Upper lobe of left lung (tissue), 6 donors: ENCODE measurements around the gene PHF3. TPM values are rescaled to one million over a fixed set of nuclear protein-coding genes. Genes with fewer than 3 reads are reported as not detected.

ENCODE experiments used
- ATAC-seq, 2 donors: fragments of 200-7000 bp; cut with Tn5 transposase; one replicate each; pipeline ENCODE4 v1.9.1; 2022; ENCODE audit warnings: mild to moderate bottlenecking in 2 of 2, moderate library complexity in 2 of 2; ENCODE audit not compliant: low FRiP score in 2 of 2
- DNase-seq, 2 donors: peaks; one replicate each; pipeline ENCODE4 v3.0.0-alpha.2; 2019 to 2020
- H3K27ac ChIP-seq, 4 donors: fragments of 200-600 bp; sonication (generic); one replicate each; pipeline ENCODE4 v1.5.1; 2016 to 2019
- H3K27me3 ChIP-seq, 4 donors: fragments of 200-600 bp; sonication (generic); one replicate each; pipeline ENCODE4 v1.5.1; 2017 to 2019
- H3K36me3 ChIP-seq, 4 donors: fragments of 200-600 bp; sonication (generic); one replicate each; pipeline ENCODE4 v1.5.1; 2016 to 2019
- H3K4me1 ChIP-seq, 4 donors: fragments of 200-600 bp; sonication (generic); one replicate each; pipeline ENCODE4 v1.5.1; 2018 to 2019
- H3K4me3 ChIP-seq, 4 donors: fragments of 200-600 bp; sonication (generic); one replicate each; pipeline ENCODE4 v1.5.1; 2017 to 2019; ENCODE audit warnings: mild to moderate bottlenecking in 2 of 4, moderate library complexity in 1 of 4
- H3K9me3 ChIP-seq, 4 donors: fragments of 200-600 bp; sonication (generic); one replicate each; pipeline ENCODE4 v1.5.1; 2018 to 2019
- EP300 ChIP-seq, 4 donors: sonication (generic); formaldehyde crosslinking; IDR thresholded peaks; one replicate each; pipeline ENCODE4 v1.5.1; 2017; ENCODE audit warnings: antibody characterized with exemption in 4 of 4, control low read depth in 2 of 4
- POLR2A ChIP-seq, 4 donors: fragments of 450-650 bp; IDR thresholded peaks; one replicate each; pipeline ENCODE4 v1.5.1; 2016 to 2017; ENCODE audit warnings: antibody characterized with exemption in 4 of 4, mild to moderate bottlenecking in 2 of 4
- POLR2AphosphoS5 ChIP-seq, 2 donors: sonication (generic); formaldehyde crosslinking; IDR thresholded peaks; one replicate each; pipeline ENCODE4 v1.5.1; 2017; ENCODE audit warnings: antibody characterized with exemption in 2 of 2
- WGBS, 2 donors: methylation state at CpG; one replicate each; pipeline ENCODE4 v1.1.5; 2017 to 2018; 5-methylcytosine and 5-hydroxymethylcytosine counted together
- total RNA-seq, 6 donors: library from RNA; depleted of rRNA in 4 of 6; stranded (reverse); fragments of >200 nt in 4 of 6; gene quantifications; one replicate each; pipeline versions ENCODE4 v1.1.0 to v1.2.1, GENCODE V29; 2016 to 2021
- TF ChIP-seq, protein P1 (sequence below), 6 experiments: fragments of 450-650 bp in 4 of 6; fragments of 200-600 bp in 2 of 6; sonication (generic) in 2 of 6; IDR thresholded peaks; one replicate each; pipeline ENCODE4 v1.5.1; 2016 to 2019; ENCODE audit warnings: antibody characterized with exemption in 6 of 6
- donor health status: DM: no; HTN: no; CAD: no; lungs with moderate emphysema.
- donor health status: DM: no; HTN: yes; CAD: no; lungs with severe emphysema.

The PHF3 gene
- total RNA-seq, 6 donors from 2014 or later, result 47.4 to 111 (median 51.5) TPM

DNA sequence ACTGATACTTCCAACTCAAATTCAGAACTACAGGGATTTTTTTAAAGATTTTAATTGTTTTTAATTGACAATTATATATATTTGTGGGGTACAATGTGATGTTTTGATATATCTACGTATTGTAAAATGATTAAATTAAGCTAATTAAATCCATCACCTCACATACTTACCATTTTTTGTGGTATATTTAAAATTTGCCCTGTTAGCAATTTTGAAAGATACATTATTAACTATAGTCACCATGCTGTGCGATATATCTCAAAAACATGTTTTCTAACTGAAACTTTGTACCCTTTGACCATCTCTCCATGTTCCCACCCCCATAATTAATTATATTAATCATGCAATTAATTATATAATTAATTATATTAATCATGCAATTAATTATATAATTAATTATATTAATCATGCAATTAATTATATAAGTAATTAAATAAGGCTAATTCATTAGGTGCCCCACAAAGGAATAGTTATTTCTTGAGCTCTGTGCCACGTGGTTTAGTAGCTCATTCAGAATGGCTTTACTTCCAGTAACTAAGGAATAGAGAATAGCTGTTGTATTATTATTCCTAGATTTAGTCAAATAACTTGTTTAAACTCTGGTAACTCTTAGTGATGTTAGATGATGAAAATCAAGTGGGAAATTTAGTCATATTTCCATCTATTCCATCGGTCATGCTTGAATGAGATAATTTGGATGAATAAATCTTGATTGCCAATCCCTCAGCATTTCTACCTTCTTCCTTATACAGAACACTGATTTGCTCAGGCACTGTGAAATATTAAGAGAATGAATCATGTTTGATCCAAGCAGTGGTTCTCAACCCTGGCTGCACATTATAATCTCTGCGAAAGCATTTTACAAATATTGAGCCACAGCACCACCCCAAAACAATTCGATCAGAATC, 38.2 kb upstream of the PHF3 start:
- Histone ChIP-seq H3K27ac (no peak overlapping the region), H3K4me3 (peak overlapping the region in 3 of 4 donors; percentile 32 to 53 (median 50)), H3K27me3 (no peaks in the 10 kb centered on the region), H3K9me3 (no peaks in the 10 kb centered on the region), H3K36me3 (no peaks in the 10 kb centered on the region), H3K4me1 (peaks cover 0 to 13% (median 6%) of the 10 kb centered on the region in 4 donors)
- 53 to 60% methylated on average over 6 of the region's 6 CpGs for WGBS, 2 donors
- TF ChIP-seq POLR2AphosphoS5 (IDR thresholded peaks at IDR 0.05) (no peak), POLR2A (IDR thresholded peaks at IDR 0.05) (no peak), EP300 (IDR thresholded peaks at IDR 0.05) (no peak)
- TF ChIP-seq, protein P1, sequence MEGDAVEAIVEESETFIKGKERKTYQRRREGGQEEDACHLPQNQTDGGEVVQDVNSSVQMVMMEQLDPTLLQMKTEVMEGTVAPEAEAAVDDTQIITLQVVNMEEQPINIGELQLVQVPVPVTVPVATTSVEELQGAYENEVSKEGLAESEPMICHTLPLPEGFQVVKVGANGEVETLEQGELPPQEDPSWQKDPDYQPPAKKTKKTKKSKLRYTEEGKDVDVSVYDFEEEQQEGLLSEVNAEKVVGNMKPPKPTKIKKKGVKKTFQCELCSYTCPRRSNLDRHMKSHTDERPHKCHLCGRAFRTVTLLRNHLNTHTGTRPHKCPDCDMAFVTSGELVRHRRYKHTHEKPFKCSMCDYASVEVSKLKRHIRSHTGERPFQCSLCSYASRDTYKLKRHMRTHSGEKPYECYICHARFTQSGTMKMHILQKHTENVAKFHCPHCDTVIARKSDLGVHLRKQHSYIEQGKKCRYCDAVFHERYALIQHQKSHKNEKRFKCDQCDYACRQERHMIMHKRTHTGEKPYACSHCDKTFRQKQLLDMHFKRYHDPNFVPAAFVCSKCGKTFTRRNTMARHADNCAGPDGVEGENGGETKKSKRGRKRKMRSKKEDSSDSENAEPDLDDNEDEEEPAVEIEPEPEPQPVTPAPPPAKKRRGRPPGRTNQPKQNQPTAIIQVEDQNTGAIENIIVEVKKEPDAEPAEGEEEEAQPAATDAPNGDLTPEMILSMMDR (IDR thresholded peaks at IDR 0.05), result no peak
- peak in 1 of 2 donors; percentile 14 for ATAC-seq
- DNase-seq, result no peak

DNA sequence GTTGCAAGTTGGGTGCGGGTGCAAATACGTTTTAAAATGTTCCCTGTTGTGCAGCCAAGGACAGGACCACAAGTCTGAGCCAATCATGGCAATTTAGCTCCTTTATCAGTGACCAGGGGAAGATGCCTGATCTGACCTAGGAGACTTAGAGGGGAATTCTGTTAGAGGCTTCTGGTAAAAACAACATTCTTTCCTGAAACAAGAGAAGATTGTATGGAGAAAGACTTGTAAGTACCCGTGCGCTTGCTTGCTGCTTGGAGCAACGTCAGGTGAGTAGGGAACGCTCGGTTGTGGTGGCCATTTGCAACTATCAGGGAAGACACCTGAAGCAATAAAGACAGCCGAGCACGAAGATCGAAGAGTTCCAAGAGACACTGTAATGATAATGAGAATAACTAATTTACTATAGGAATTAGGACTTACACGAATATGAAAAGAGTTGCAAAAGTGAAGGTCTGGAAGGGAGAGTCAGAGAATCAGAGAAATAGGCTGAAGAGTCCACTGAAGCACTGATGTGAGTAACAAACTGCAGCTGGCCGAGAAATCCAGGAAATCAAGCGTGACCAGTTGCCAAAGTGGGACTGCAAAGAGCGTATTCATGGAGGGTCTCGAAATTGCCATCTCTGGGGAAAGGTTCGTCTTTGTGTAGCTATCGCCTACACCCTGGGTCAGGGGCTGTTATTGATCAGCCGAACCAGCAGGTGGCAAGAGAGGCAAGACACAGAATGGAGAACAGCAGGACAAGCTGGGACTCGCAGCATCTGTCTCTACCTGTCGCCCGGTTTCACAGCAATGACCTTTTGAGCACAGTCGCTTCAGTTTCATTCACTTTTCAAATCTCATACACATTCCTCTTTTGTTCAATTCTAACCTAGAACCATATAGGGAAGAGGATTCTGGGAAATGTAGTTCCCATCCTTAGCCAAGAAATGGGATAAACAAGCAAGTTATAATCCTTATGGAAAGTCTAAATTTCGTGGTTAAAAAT, 37.3 kb upstream of the PHF3 start:
- TF ChIP-seq POLR2A (IDR thresholded peaks at IDR 0.05) (no peak), POLR2AphosphoS5 (IDR thresholded peaks at IDR 0.05) (no peak)
- TF ChIP-seq, protein P1 (IDR thresholded peaks at IDR 0.05), result peak; percentile 78 to 90 (median 84)
- peak overlapping the region in 2 of 4 donors; percentile 17 to 37 for H3K27ac ChIP-seq
- H3K4me3 ChIP-seq, result peak overlapping the region in 3 of 4 donors; percentile 32 to 53 (median 50)
- H3K36me3 ChIP-seq, result no peaks in the 10 kb centered on the region
- no peaks in the 10 kb centered on the region for H3K9me3 ChIP-seq
- ATAC-seq, result peak; percentile 96
- peaks cover 0 to 13% (median 6%) of the 10 kb centered on the region in 4 donors for H3K4me1 ChIP-seq
- H3K27me3 ChIP-seq, result no peaks in the 10 kb centered on the region
- DNase-seq, result peak in 1 of 2 donors; percentile 78
- 5 to 8% methylated on average over 23 of the region's 23 CpGs for WGBS, 2 donors

- no peak overlapping the region for H3K27ac ChIP-seq
- DNase-seq, result no peak
- TF ChIP-seq POLR2A (IDR thresholded peaks at IDR 0.05) (no peak), EP300 (IDR thresholded peaks at IDR 0.05) (no peak), POLR2AphosphoS5 (IDR thresholded peaks at IDR 0.05) (no peak)
- TF ChIP-seq, protein P1 (IDR thresholded peaks at IDR 0.05), result no peak
- peaks cover 0 to 13% (median 6%) of the 10 kb centered on the region in 4 donors for H3K4me1 ChIP-seq
- H3K27me3 ChIP-seq, result no peaks in the 10 kb centered on the region
- no peaks in the 10 kb centered on the region for H3K9me3 ChIP-seq
- H3K4me3 ChIP-seq, result no peak overlapping the region
- 87 to 89% methylated on average over 7 of the region's 7 CpGs for WGBS, 2 donors
- no peak for ATAC-seq
- H3K36me3 ChIP-seq, result no peaks in the 10 kb centered on the region
These were observed 36.4 kb upstream of the PHF3 start for GRCh38 chr6:63599243-63599642.

DNA sequence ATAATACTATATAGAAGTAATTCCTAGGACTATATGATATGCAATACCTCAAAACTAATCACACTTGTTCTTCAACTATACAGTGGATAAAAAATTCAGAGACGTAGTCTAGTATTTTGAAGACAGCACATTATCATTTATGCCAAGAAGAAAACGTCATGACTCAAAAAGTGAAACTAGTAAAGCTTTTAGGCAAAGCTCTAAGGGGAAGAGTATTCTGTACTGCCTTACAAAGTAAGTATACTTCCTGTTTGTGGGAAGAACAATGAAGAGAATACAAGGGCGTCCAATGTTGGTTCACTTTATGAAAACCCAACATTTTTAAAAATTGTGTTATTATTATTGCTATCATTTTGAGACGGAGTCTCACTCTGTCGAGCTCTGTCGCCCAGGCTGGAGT, 35.5 kb upstream of the PHF3 start:
- 72 to 73% methylated on average over 6 of the region's 6 CpGs for WGBS, 2 donors
- no peaks in the 10 kb centered on the region for H3K27me3 ChIP-seq
- no peak overlapping the region for H3K27ac ChIP-seq
- H3K36me3 ChIP-seq, result no peaks in the 10 kb centered on the region
- H3K4me1 ChIP-seq, result peaks cover 0 to 13% (median 6%) of the 10 kb centered on the region in 4 donors
- no peaks in the 10 kb centered on the region for H3K9me3 ChIP-seq
- TF ChIP-seq POLR2AphosphoS5 (IDR thresholded peaks at IDR 0.05), result no peak
- no peak for TF ChIP-seq EP300 (IDR thresholded peaks at IDR 0.05)
- TF ChIP-seq, protein P1 (IDR thresholded peaks at IDR 0.05), result no peak
- TF ChIP-seq POLR2A (IDR thresholded peaks at IDR 0.05), result no peak
- ATAC-seq, result no peak
- H3K4me3 ChIP-seq, result no peak overlapping the region
- DNase-seq, result no peak
